GM12874 (cell line): Measurements from ENCODE around the gene LIN54.

Experiments
- CTCF ChIP-seq: IDR thresholded peaks from 2 replicates; pipeline ENCODE4 v1.5.1; 2011; ENCODE audit warnings: low read depth, mild to moderate bottlenecking, control low read depth, low read length, moderate library complexity; ENCODE audit not compliant: insufficient read depth

The LIN54 gene

GRCh38 chr4:82981138-82981537 is 29.5 kb downstream of the LIN54 start:
- TF ChIP-seq CTCF, result no peak

GRCh38 chr4:82975792-82976191 is 34.8 kb downstream of the LIN54 start:
- no peak for TF ChIP-seq CTCF

- no peak for TF ChIP-seq CTCF
Observed at GRCh38 chr4:82969414-82969813, 41.2 kb downstream of the LIN54 start.

GRCh38 chr4:82968972-82969371 is 41.7 kb downstream of the LIN54 start:
- TF ChIP-seq CTCF, result no peak

GRCh38 chr4:82965763-82966162 is 44.9 kb downstream of the LIN54 start:
- TF ChIP-seq CTCF, result no peak

- TF ChIP-seq CTCF, result no peak
Observed at GRCh38 chr4:82957045-82957444, 53.6 kb downstream of the LIN54 start.

GRCh38 chr4:82954212-82954611 is 56.4 kb downstream of the LIN54 start:
- TF ChIP-seq CTCF, result no peak

GRCh38 chr4:82951196-82951595 is 59.4 kb downstream of the LIN54 start:
- TF ChIP-seq CTCF, result no peak
